GM12873 (cell line): ENCODE data around the gene ASPN.

Source experiments
- TF ChIP-seq, protein P1 (sequence below): IDR thresholded peaks from 2 replicates; pipeline ENCODE4 v1.5.1; 2012; ENCODE audit warnings: low read depth, mild to moderate bottlenecking, moderate library complexity, low read length, control low read depth; ENCODE audit not compliant: insufficient read depth; ENCODE audit errors: missing control alignments

The ASPN gene

GRCh38 chr9:92467511-92467910 lies 14.8 kb downstream of the ASPN start:
- TF ChIP-seq, protein P1, sequence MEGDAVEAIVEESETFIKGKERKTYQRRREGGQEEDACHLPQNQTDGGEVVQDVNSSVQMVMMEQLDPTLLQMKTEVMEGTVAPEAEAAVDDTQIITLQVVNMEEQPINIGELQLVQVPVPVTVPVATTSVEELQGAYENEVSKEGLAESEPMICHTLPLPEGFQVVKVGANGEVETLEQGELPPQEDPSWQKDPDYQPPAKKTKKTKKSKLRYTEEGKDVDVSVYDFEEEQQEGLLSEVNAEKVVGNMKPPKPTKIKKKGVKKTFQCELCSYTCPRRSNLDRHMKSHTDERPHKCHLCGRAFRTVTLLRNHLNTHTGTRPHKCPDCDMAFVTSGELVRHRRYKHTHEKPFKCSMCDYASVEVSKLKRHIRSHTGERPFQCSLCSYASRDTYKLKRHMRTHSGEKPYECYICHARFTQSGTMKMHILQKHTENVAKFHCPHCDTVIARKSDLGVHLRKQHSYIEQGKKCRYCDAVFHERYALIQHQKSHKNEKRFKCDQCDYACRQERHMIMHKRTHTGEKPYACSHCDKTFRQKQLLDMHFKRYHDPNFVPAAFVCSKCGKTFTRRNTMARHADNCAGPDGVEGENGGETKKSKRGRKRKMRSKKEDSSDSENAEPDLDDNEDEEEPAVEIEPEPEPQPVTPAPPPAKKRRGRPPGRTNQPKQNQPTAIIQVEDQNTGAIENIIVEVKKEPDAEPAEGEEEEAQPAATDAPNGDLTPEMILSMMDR = no peak

GRCh38 chr9:92467041-92467440 lies 15.3 kb downstream of the ASPN start:
- TF ChIP-seq, protein P1 = no peak

GRCh38 chr9:92463984-92464383 lies 18.3 kb downstream of the ASPN start:
- TF ChIP-seq, protein P1 = no peak

DNA sequence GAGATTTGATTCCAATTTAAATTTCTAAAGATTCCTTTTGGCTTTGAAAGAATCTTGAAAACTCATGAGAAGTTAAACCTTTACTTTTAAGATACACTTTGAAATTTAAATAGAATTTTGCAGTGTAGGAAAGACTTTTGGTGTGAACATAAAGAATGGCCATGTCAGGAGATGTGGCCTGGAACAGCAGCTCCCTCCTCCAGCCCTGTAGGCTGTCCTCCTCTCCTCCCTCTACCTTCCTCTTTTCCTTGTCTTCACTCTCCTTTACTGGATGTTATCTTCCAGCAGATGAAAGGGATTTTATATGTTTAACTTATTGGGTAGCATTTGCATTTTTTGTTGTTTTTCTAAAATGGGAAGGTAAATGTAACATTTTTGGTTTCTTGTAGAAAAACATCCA lies 18.9 kb downstream of the ASPN start:
- TF ChIP-seq, protein P1 = no peak

DNA sequence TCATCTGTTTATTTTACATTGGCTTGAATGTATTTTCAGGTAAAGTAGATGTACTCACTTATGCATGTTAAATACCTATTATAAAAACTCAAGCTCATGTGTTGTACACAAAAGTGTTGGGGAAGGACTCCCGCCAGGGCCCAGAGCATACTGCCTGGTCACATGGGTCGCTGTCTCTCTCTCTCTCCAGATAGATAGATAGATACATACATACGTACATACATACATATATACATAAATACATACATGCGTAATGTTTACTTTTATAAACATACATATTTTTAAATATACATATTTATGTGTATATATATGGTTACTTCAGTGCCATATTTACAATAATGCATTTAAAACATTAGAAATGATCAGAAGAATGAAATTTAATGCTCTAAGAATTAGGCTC lies 24.7 kb downstream of the ASPN start:
- TF ChIP-seq, protein P1 = no peak

- TF ChIP-seq, protein P1 = peak; percentile 49
These were observed 27.1 kb downstream of the ASPN start for GRCh38 chr9:92455217-92455616.

GRCh38 chr9:92446536-92446935 lies 35.8 kb downstream of the ASPN start:
- TF ChIP-seq, protein P1 = no peak
